Kidney epithelial cell (primary cell): ENCODE data around the gene AZU1. TPM values are rescaled to one million over a fixed set of nuclear protein-coding genes. Genes with fewer than 3 reads are reported as not detected.

Experiments used
- DNase-seq: peaks from one replicate; pipeline ENCODE4 v3.0.0-alpha.2; 2010; ENCODE audit warnings: low read depth
- H3K27me3 ChIP-seq: 2 replicates; pipeline ENCODE4 v1.6.0; 2011; ENCODE audit warnings: low read length; ENCODE audit not compliant: control insufficient read depth, insufficient read depth
- H3K36me3 ChIP-seq: 2 replicates; pipeline ENCODE4 v1.5.1; 2011; ENCODE audit warnings: low read length; ENCODE audit not compliant: control insufficient read depth, insufficient read depth
- H3K4me3 ChIP-seq: 2 replicates; pipeline ENCODE4 v1.5.1; 2011; ENCODE audit warnings: low read depth, mild to moderate bottlenecking, control low read depth, low read length
- total RNA-seq: library from RNA; depleted of rRNA; stranded (reverse); fragments of >200 nt; gene quantifications from 2 replicates; pipeline ENCODE4 v1.2.3, GENCODE V29; 2015
- TF ChIP-seq, protein P1 (sequence below): IDR thresholded peaks from 2 replicates; pipeline ENCODE4 v1.5.1; 2011; ENCODE audit warnings: mild to moderate bottlenecking, moderate library complexity, low read length, control low read depth, inconsistent platforms; ENCODE audit not compliant: insufficient read depth, poor library complexity, severe bottlenecking

The AZU1 gene
- total RNA-seq, 1 donor from 2014 or later = not detected

DNA sequence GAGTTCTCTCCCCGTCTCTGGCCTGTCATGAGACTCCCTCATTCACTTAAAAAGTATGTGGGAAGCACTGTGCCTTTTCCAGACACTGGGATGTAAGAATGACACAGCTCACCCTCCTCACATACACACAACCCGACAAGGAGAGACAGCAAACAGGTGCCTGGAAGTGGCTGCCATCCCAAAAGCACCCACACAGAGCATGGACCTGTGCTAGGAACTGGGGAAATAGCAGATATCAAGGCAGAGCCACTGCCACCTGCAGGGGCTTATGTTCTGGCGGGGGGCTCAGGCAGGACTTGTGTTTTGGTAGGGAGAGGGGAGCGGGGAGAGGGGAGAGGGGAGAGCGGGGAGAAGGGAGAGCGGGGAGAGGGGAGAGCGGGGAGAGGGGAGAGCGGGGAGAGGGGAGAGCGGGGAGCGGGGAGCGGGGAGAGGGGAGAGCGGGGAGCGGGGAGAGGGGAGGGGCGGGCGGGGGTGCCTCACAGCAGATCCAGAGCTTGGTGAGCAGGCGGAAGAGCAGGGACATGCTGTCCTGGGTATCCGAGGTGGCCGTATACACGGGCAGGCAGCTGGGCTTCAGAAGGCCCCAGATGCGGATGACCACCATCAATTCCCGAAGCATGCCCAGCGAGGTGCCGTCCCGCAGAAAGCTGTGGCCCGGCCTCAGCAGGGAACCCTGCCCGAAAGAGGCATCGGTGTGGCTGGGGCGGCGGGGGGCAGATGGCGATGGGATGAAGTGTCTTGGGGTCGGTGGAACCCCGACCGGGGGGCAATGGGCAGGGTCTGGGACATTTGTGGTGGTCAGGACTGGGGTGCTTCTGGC lies 44.0 kb downstream of the AZU1 start:
- Histone ChIP-seq H3K4me3 (no peak overlapping the region), H3K27me3 (no peaks in the 10 kb centered on the region), H3K36me3 (peaks cover 6% of the 10 kb centered on the region)
- TF ChIP-seq, protein P1, sequence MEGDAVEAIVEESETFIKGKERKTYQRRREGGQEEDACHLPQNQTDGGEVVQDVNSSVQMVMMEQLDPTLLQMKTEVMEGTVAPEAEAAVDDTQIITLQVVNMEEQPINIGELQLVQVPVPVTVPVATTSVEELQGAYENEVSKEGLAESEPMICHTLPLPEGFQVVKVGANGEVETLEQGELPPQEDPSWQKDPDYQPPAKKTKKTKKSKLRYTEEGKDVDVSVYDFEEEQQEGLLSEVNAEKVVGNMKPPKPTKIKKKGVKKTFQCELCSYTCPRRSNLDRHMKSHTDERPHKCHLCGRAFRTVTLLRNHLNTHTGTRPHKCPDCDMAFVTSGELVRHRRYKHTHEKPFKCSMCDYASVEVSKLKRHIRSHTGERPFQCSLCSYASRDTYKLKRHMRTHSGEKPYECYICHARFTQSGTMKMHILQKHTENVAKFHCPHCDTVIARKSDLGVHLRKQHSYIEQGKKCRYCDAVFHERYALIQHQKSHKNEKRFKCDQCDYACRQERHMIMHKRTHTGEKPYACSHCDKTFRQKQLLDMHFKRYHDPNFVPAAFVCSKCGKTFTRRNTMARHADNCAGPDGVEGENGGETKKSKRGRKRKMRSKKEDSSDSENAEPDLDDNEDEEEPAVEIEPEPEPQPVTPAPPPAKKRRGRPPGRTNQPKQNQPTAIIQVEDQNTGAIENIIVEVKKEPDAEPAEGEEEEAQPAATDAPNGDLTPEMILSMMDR = no peak
- DNase-seq = no peak

DNA sequence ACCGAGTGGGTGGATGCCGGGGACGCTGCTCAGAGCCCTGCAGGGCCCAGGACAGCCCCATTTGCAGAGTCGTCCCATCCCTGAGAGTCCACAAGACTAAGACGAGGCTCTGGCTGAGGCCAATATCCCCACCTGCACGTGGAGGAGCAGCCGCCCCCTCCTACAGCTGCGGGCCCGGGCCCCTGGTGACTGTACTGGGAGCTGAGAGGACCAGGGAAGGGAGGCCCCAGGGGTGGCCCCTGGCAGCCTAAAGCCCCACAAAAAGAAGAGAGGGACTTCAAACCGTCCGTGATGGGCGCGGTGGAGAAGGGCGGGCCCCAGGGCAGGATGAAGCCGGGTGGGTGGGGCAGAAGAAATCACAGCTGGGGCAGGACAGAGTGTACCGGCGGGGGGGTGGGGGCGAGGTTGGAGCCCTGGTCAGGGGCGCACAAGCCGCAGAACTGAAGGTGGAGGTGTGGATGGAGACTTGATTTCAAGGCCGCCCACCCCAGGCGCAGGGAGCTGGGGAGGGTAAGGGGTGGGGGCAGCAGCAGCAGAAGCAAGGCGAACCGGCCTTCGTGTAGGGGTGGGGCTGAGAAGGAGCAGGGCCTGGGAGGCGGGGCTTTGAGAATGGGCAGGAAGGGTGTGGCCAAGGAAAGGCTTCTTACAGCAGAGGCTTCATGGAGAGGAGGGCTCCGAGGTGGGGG lies 44.8 kb downstream of the AZU1 start:
- TF ChIP-seq, protein P1 = no peak
- Histone ChIP-seq H3K4me3 (no peak overlapping the region), H3K36me3 (peaks cover 6% of the 10 kb centered on the region), H3K27me3 (no peaks in the 10 kb centered on the region)
- no peak for DNase-seq

DNA sequence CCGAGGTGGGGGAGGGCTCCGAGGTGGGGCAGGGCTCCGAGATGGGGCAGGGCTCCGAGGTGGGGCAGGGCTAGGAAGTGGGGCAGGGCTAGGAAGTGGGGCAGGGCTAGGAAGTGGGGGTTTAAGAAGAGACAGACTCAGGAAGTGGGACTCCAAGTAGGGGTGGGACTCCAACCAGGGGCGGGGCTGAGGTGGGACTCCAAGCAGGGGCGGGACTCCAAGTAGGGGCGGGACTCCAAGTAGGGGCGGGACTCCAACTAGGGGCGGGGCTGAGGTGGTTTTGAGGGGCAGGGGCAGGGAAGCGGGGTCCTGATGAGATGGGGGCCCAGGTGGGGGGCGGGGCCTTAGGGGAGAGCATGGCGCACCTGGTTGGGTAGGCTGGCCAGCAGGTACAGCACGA lies 45.4 kb downstream of the AZU1 start:
- Histone ChIP-seq H3K27me3 (no peaks in the 10 kb centered on the region), H3K36me3 (peaks cover 5% of the 10 kb centered on the region), H3K4me3 (no peak overlapping the region)
- no peak for DNase-seq
- TF ChIP-seq, protein P1 = no peak

DNA sequence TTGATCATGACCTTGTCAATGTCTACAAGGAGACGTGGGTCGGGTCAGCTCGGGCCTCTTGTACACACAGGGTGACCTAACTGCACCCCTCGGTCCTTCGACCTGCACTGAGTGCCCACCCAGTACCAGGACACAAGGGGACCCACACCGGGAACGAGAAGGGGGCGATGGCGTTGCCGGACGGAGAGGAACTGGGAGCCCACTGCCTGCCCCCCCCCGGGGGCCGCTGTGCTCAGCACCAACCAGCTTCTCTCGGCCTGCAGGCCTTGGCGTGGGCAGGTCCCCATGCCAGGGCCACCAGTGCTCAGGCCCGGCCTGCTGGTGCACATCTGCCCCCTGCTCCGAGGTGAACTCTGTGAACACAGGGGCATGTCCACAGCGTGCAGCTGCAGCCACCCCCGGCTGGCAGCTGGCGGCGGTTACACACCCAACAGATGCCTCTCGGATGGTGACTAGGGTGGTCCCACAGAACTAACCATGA lies 46.0 kb downstream of the AZU1 start:
- H3K27me3 ChIP-seq = no peaks in the 10 kb centered on the region
- no peak overlapping the region for H3K4me3 ChIP-seq
- TF ChIP-seq, protein P1 = no peak
- DNase-seq = no peak
- H3K36me3 ChIP-seq = peaks cover 5% of the 10 kb centered on the region

DNA sequence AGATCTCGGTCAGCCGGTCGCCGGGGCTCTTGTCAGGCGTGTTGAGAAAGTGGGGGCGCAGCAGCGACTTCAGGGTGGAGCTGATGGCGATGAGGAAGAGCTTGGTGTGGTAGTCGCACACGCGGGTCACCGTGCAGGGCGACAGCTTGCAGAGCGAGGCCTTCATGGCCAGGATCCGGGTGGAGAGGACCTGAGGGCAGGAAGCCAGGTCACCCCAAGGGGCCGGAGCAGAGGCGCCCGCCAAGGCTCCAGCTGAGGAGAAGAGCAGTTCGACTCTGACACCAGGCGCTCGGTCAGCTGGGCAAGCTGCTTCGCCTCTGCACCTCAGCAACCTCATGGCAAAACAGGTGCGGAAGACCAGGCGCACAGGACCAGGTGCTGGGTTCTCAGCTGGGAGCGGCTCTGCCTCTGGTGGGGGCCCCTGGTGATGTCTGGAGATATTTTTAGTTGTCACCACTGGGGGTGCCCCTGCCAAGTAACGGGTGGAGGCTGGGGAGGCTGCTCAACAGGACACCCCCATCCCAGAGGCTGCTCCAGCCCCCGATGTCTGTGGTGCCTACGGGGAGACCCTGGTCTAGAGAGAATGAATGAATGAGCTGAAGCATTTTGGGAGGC lies 47.7 kb downstream of the AZU1 start:
- peaks cover 5% of the 10 kb centered on the region for H3K36me3 ChIP-seq
- H3K27me3 ChIP-seq = no peaks in the 10 kb centered on the region

More for the DNA sequence above, 47.7 kb downstream of the AZU1 start:
- TF ChIP-seq, protein P1 = no peak
- DNase-seq = no peak
- no peak overlapping the region for H3K4me3 ChIP-seq
